Neuronal stem cell (in vitro differentiated cells): ENCODE measurements around the gene DIP2C.

ENCODE experiments used
- DNase-seq: peaks from one replicate; pipeline ENCODE4 v3.0.0-alpha.2; 2013; ENCODE audit warnings: low spot score
- H2AFZ ChIP-seq: one replicate; pipeline ENCODE4 v1.6.1; 2013; ENCODE audit warnings: mild to moderate bottlenecking, low read length, inconsistent platforms
- H2AK5ac ChIP-seq: 2 replicates; pipeline ENCODE4 v1.6.1; 2013; ENCODE audit warnings: low read depth, mild to moderate bottlenecking, inconsistent platforms, low read length, moderate library complexity, mixed read lengths
- H2BK120ac ChIP-seq: 2 replicates; pipeline ENCODE4 v1.6.1; 2013; ENCODE audit warnings: low read depth, mild to moderate bottlenecking, inconsistent platforms, low read length, moderate library complexity, mixed read lengths
- H2BK12ac ChIP-seq: one replicate; pipeline ENCODE4 v1.6.1; 2013; ENCODE audit warnings: low read length, inconsistent platforms
- H2BK15ac ChIP-seq: 2 replicates; pipeline ENCODE4 v1.6.1; 2013; ENCODE audit warnings: mild to moderate bottlenecking, low read length, inconsistent platforms, mixed read lengths
- H2BK5ac ChIP-seq: one replicate; pipeline ENCODE4 v1.6.1; 2013; ENCODE audit warnings: inconsistent platforms, mild to moderate bottlenecking, low read length, moderate library complexity
- H3K14ac ChIP-seq: one replicate; pipeline ENCODE4 v1.6.1; 2013; ENCODE audit warnings: low read length, inconsistent platforms
- H3K18ac ChIP-seq: 2 replicates; pipeline ENCODE4 v1.6.1; 2013; ENCODE audit warnings: low read length, inconsistent platforms
- H3K23ac ChIP-seq: 2 replicates; pipeline ENCODE4 v1.6.1; 2013; ENCODE audit warnings: low read depth, mild to moderate bottlenecking, mixed read lengths, low read length, inconsistent platforms; ENCODE audit not compliant: poor library complexity
- H3K27ac ChIP-seq: replicated peaks from 3 replicates; pipeline ENCODE4 v1.5.1; 2013; ENCODE audit warnings: low read length, inconsistent platforms
- H3K27me3 ChIP-seq, 3 experiments: 2 replicates each; pipeline ENCODE4 v1.6.1; 2013; ENCODE audit warnings: low read length in 3 of 3, mild to moderate bottlenecking in 2 of 3, inconsistent platforms in 1 of 3, low read depth in 1 of 3, mixed read lengths in 1 of 3, moderate library complexity in 1 of 3; ENCODE audit not compliant: control insufficient read depth in 3 of 3, insufficient read depth in 3 of 3
- H3K36me3 ChIP-seq, 2 donors: replicated peaks in 1 of 2; 2 replicates each; pipeline ENCODE4 v1.6.1; 2013; ENCODE audit warnings: low read length in 2 of 2; ENCODE audit not compliant: control insufficient read depth in 2 of 2, insufficient read depth in 2 of 2
- H3K4ac ChIP-seq: 2 replicates; pipeline ENCODE4 v1.6.1; 2013; ENCODE audit warnings: inconsistent platforms, mild to moderate bottlenecking, low read length, moderate library complexity
- H3K4me1 ChIP-seq, 2 donors: 1 replicate in 1 of 2; 2 replicates in 1 of 2; pipeline ENCODE4 v1.6.1; 2013; ENCODE audit warnings: low read length in 2 of 2, low read depth in 1 of 2; ENCODE audit not compliant: control insufficient read depth in 2 of 2, insufficient read depth in 1 of 2
- H3K4me2 ChIP-seq: one replicate; pipeline ENCODE4 v1.6.1; 2013; ENCODE audit warnings: mild to moderate bottlenecking, low read length, inconsistent platforms; ENCODE audit not compliant: insufficient read depth, poor library complexity, severe bottlenecking
- H3K4me3 ChIP-seq, 2 donors: 2 replicates each; pipeline ENCODE4 v1.5.1; 2013; ENCODE audit warnings: low read length in 2 of 2, mild to moderate bottlenecking in 2 of 2, inconsistent platforms in 1 of 2, moderate library complexity in 1 of 2
- H3K79me1 ChIP-seq: one replicate; pipeline ENCODE4 v1.6.1; 2013; ENCODE audit warnings: low read depth, mild to moderate bottlenecking, inconsistent platforms, low read length, moderate library complexity
- H3K9ac ChIP-seq: one replicate; pipeline ENCODE4 v1.6.1; 2013; ENCODE audit warnings: mild to moderate bottlenecking, low read depth, low read length, inconsistent platforms; ENCODE audit not compliant: poor library complexity
- H3K9me3 ChIP-seq, 2 donors: replicated peaks in 1 of 2; 2 replicates each; pipeline versions ENCODE3 to v1.6.1; 2013; ENCODE audit warnings: low read length in 2 of 2, mild to moderate bottlenecking in 2 of 2, inconsistent platforms in 1 of 2, low read depth in 1 of 2, mixed read lengths in 1 of 2, moderate library complexity in 1 of 2; ENCODE audit not compliant: control insufficient read depth in 2 of 2, insufficient read depth in 1 of 2
- H4K8ac ChIP-seq: one replicate; pipeline ENCODE4 v1.6.1; 2013; ENCODE audit warnings: low read depth, mild to moderate bottlenecking, inconsistent platforms, low read length, moderate library complexity
- H4K91ac ChIP-seq: one replicate; pipeline ENCODE4 v1.6.1; 2013; ENCODE audit warnings: low read length, low read depth, mild to moderate bottlenecking, inconsistent platforms; ENCODE audit not compliant: poor library complexity
- WGBS, 2 donors: extraction: QIAGEN DNeasy Blood & Tissue Kit; methylation state at CpG; one replicate each; pipeline ENCODE4 v1.1.7; 2013; ENCODE audit warnings: missing lambda C conversion rate in 2 of 2, mixed read lengths in 1 of 2; ENCODE audit not compliant: insufficient read length in 2 of 2, insufficient replicate concordance in 1 of 2; ENCODE audit errors: extremely low coverage in 2 of 2; 5-methylcytosine and 5-hydroxymethylcytosine counted together

Gene DIP2C

GRCh38 chr10:504121-504611 is 185.3 kb downstream of the DIP2C start:
- H2AFZ ChIP-seq: no peak overlapping the region
- H2BK120ac ChIP-seq: no peak overlapping the region
- H2BK5ac ChIP-seq: no peak overlapping the region
- no peak overlapping the region for H3K4me2 ChIP-seq
- no peak overlapping the region for H2BK15ac ChIP-seq
- no peak overlapping the region for H3K27ac ChIP-seq
- no peak overlapping the region for H2AK5ac ChIP-seq
- H3K23ac ChIP-seq: no peak overlapping the region
- no peak overlapping the region for H3K4ac ChIP-seq
- H3K14ac ChIP-seq: peak overlapping the region; percentile 40
- H3K9ac ChIP-seq: no peak overlapping the region
- no peak overlapping the region for H4K91ac ChIP-seq
- DNase-seq: no peak
- H3K9me3 ChIP-seq: peaks cover 0 to 4% of the 10 kb centered on the region in 2 donors
- H3K79me1 ChIP-seq: peaks cover 12% of the 10 kb centered on the region
- peaks cover 4 to 10% of the 10 kb centered on the region in 2 donors for H3K4me1 ChIP-seq
- no peak overlapping the region for H3K18ac ChIP-seq
- no peak overlapping the region for H4K8ac ChIP-seq
- H3K27me3 ChIP-seq: no peaks in the 10 kb centered on the region
- no peak overlapping the region for H2BK12ac ChIP-seq
- H3K36me3 ChIP-seq: peaks cover 4 to 18% of the 10 kb centered on the region in 2 donors
- no CpG with 5 or more reads among the region's 17 CpGs for WGBS, 2 donors
- H3K4me3 ChIP-seq: no peak overlapping the region

DNA sequence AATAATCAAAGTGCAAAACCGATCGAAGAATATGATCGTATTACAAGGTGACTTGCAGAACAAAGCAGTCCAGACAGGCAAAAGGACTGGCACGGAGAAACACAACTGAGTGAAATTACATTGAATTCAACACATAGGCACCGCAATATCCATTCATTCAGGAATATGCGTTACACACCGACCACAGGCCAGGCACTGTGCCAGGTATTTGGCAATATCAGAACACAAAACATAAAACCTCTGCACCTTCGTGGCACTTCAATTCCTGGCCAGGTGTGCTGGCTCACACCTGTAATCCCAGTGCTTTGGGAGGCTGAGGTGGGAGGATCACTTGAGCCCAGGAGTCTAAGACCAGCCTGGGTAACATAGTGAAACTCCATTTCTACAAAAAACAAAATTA is 187.9 kb downstream of the DIP2C start:
- Histone ChIP-seq H2AFZ (no peak overlapping the region), H2BK15ac (no peak overlapping the region), H3K79me1 (peaks cover 12% of the 10 kb centered on the region), H3K4me3 (no peak overlapping the region), H2BK120ac (no peak overlapping the region), H3K18ac (no peak overlapping the region), H2BK12ac (no peak overlapping the region), H3K14ac (no peak overlapping the region), H3K23ac (no peak overlapping the region), H3K9me3 (peaks cover 0 to 4% of the 10 kb centered on the region in 2 donors), H4K8ac (no peak overlapping the region), H3K4ac (no peak overlapping the region), H3K4me1 (peaks cover 4 to 8% of the 10 kb centered on the region in 2 donors), H3K36me3 (peaks cover 0 to 9% of the 10 kb centered on the region in 2 donors), H2BK5ac (no peak overlapping the region), H3K27ac (no peak overlapping the region), H2AK5ac (no peak overlapping the region), H3K4me2 (no peak overlapping the region), H3K9ac (no peak overlapping the region), H4K91ac (no peak overlapping the region), H3K27me3 (no peaks in the 10 kb centered on the region)
- no CpG with 5 or more reads among the region's 8 CpGs for WGBS, 2 donors
- no peak for DNase-seq

DNA sequence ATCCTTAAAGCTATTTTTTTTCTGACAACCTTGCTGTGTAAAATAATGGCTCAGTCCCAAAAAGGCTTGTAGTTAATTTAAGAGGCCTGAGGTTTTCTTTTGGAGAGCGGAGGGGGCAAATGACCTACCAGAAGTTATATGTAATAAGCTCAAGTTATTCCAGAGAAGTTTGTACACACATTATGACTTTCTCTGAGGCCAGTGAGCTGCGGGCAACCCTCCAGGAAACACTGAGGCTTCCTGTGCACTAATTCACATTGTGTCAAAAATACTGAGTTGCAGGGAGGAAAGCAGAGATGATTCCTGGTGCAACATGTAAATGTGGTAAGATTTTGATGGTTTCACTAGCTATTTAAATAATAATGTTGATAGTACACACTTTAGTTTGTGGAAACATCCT is 188.6 kb downstream of the DIP2C start:
- no CpG with 5 or more reads among the region's 2 CpGs for WGBS, 2 donors
- H2AK5ac ChIP-seq: no peak overlapping the region
- peaks cover 10% of the 10 kb centered on the region for H3K79me1 ChIP-seq
- H4K8ac ChIP-seq: no peak overlapping the region
- peaks cover 0 to 4% of the 10 kb centered on the region in 2 donors for H3K9me3 ChIP-seq
- no peak overlapping the region for H2BK12ac ChIP-seq
- H3K27ac ChIP-seq: no peak overlapping the region
- H3K4me3 ChIP-seq: no peak overlapping the region
- H2BK15ac ChIP-seq: no peak overlapping the region
- H3K9ac ChIP-seq: no peak overlapping the region
- H3K18ac ChIP-seq: no peak overlapping the region
- H3K14ac ChIP-seq: no peak overlapping the region
- no peak overlapping the region for H3K23ac ChIP-seq
- H4K91ac ChIP-seq: no peak overlapping the region
- no peak overlapping the region for H3K4me2 ChIP-seq
- no peak overlapping the region for H2BK120ac ChIP-seq
- no peak overlapping the region for H3K4ac ChIP-seq
- no peak for DNase-seq
- no peak overlapping the region for H2BK5ac ChIP-seq
- H3K4me1 ChIP-seq: peaks cover 4 to 8% of the 10 kb centered on the region in 2 donors
- H3K36me3 ChIP-seq: peaks cover 0 to 7% of the 10 kb centered on the region in 2 donors
- H2AFZ ChIP-seq: no peak overlapping the region
- no peaks in the 10 kb centered on the region for H3K27me3 ChIP-seq

DNA sequence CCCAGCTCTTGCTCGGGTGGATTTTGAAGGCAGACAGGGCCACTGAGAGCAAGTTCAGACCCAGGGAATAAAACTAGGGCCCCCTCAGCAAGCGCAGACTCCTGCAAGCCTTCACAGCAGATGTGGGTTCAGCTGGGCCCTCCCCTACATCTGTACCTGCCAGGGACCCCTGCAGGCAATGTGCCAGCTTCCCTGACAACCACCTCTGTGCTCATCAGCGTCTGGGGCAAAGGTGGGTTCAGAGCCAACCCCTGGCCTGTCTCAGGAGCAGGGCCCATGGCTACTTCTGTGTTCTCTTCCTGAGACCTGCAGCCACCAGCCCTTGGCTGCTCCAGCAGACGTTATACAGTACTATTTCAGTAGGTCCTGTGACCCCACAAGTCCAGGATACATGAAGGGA is 189.5 kb downstream of the DIP2C start:
- H3K9me3 ChIP-seq: peaks cover 0 to 4% of the 10 kb centered on the region in 2 donors
- H2BK12ac ChIP-seq: no peak overlapping the region
- no peak overlapping the region for H4K8ac ChIP-seq
- H3K4me2 ChIP-seq: no peak overlapping the region
- H3K27ac ChIP-seq: no peak overlapping the region
- no peak overlapping the region for H2BK5ac ChIP-seq
- H2AFZ ChIP-seq: no peak overlapping the region
- H3K79me1 ChIP-seq: peaks cover 10% of the 10 kb centered on the region
- no peak overlapping the region for H3K4ac ChIP-seq
- no peaks in the 10 kb centered on the region for H3K27me3 ChIP-seq
- H3K14ac ChIP-seq: no peak overlapping the region
- H2AK5ac ChIP-seq: no peak overlapping the region
- no peak for DNase-seq
- H3K18ac ChIP-seq: no peak overlapping the region
- H3K36me3 ChIP-seq: peaks cover 0 to 7% of the 10 kb centered on the region in 2 donors
- no peak overlapping the region for H3K4me3 ChIP-seq
- H4K91ac ChIP-seq: no peak overlapping the region
- no peak overlapping the region for H2BK15ac ChIP-seq
- H3K9ac ChIP-seq: no peak overlapping the region
- peak overlapping the region; percentile 8 for H3K23ac ChIP-seq
- peaks cover 4 to 8% of the 10 kb centered on the region in 2 donors for H3K4me1 ChIP-seq
- whole genome bisulfite sequencing, 2 donors: no CpG with 5 or more reads among the region's 4 CpGs
- no peak overlapping the region for H2BK120ac ChIP-seq
